ENCODE data around the gene ZNF385C.

ZNF385C gene

DNA sequence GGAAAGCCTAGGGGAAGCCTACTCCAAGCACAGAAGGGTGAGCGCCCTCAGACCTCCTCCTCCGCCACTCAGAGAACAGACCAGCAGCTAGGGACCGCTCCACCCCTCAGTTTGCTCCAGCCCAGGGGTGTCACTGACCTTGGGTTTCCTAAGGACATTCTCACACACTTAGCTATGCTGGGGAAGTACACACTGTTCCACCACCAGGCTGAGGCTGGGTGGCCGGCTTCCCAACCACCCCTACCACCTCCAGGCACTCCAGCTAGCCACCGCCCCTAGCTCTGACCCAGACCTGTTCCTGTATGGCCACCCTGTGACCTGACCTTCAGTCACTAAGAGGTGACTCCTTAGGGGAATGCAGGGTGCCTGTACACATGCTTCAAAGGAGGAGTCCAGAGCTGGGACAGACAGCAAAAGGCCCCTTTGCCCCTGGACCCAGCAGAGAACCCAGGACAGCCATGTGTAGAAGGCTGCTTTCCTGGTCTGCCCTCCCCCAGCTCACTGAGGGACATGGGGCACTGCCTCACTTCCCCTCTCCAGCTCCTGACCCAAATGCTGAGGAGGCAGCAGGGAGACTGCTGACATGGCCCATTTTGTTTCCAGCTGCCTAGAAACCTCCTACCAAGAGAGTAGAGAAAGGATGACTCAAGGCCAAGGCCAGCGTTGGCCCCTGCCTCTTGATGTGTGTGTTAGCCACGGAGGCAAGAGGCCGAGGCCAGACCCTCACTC lies 31.0 kb upstream of the ZNF385C start:
- H3K4ac ChIP-seq (ENCODE audit: low read depth, low read length) = no peak overlapping the region
- H3K27me3 ChIP-seq (ENCODE audit: insufficient read depth, low read length, poor library complexity) = no peaks in the 10 kb centered on the region
- DNase-seq = no peak
- H4K8ac ChIP-seq (ENCODE audit: low read depth, low read length) = no peak overlapping the region
- no peak overlapping the region for H3K23ac ChIP-seq (ENCODE audit: low read length)
- no peak overlapping the region for H3K27ac ChIP-seq (ENCODE audit: low read depth, low read length)
- WGBS (ENCODE audit: extremely low coverage, insufficient coverage, low lambda C conversion rate) = no CpG with 5 or more reads among the region's 8 CpGs
- no peak overlapping the region for H3K4me3 ChIP-seq (ENCODE audit: low read length)
- H3K56ac ChIP-seq (ENCODE audit: low read length) = no peak overlapping the region
- no peak overlapping the region for H2AK5ac ChIP-seq (ENCODE audit: low read length)
- no peak overlapping the region for H3K9ac ChIP-seq (ENCODE audit: low read length)
- H3K79me2 ChIP-seq (ENCODE audit: control insufficient read depth, insufficient read depth, low read length) = peaks cover 9% of the 10 kb centered on the region
- no peak overlapping the region for H3K4me2 ChIP-seq (ENCODE audit: low read length)
- no peak overlapping the region for H3K18ac ChIP-seq (ENCODE audit: low read length)
- H3K36me3 ChIP-seq (ENCODE audit: control insufficient read depth, insufficient read depth, low read length) = peaks cover 22% of the 10 kb centered on the region
- H2BK15ac ChIP-seq (replicated peaks; ENCODE audit: low read depth) = no peak overlapping the region
- H3K4me1 ChIP-seq (ENCODE audit: control insufficient read depth, low read depth, low read length) = no peaks in the 10 kb centered on the region
- peaks cover 15% of the 10 kb centered on the region for H3K79me1 ChIP-seq (ENCODE audit: low read length)
- no peak overlapping the region for H2BK120ac ChIP-seq (ENCODE audit: low read depth, low read length)
- H4K5ac ChIP-seq (ENCODE audit: low read length) = no peak overlapping the region
- no peak overlapping the region for H2BK5ac ChIP-seq (ENCODE audit: low read length)

DNA sequence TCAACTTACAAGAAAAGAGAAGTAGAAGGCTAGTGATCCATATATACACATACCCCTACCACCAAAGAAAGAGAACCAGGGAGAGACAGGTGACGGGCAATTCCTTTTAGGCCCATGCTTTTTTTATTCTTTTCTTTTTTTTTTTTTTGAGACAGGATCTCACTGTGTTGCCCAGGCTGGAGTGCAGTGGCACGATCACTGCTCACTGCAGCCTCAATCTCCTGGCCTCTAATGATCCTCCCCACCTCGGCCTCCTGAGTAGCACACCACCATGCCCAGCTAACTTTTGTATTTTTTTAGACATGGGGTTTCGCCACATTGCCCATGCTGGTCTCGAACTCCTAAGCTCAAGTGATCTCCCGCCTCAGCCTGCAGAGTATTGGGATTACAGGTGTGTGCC lies 29.1 kb upstream of the ZNF385C start:
- peaks cover 22% of the 10 kb centered on the region for H3K36me3 ChIP-seq (ENCODE audit: control insufficient read depth, insufficient read depth, low read length)
- DNase-seq = no peak
- peaks cover 2% of the 10 kb centered on the region for H3K79me1 ChIP-seq (ENCODE audit: low read length)
- no peak overlapping the region for H2BK120ac ChIP-seq (ENCODE audit: low read depth, low read length)
- no peak overlapping the region for H2BK5ac ChIP-seq (ENCODE audit: low read length)
- H4K5ac ChIP-seq (ENCODE audit: low read length) = no peak overlapping the region
- H3K4ac ChIP-seq (ENCODE audit: low read depth, low read length) = no peak overlapping the region
- no CpG with 5 or more reads among the region's 6 CpGs for WGBS (ENCODE audit: extremely low coverage, insufficient coverage, low lambda C conversion rate)
- H4K8ac ChIP-seq (ENCODE audit: low read depth, low read length) = no peak overlapping the region
- H3K27me3 ChIP-seq (ENCODE audit: insufficient read depth, low read length, poor library complexity) = no peaks in the 10 kb centered on the region
- no peak overlapping the region for H3K56ac ChIP-seq (ENCODE audit: low read length)
- no peaks in the 10 kb centered on the region for H3K4me1 ChIP-seq (ENCODE audit: control insufficient read depth, low read depth, low read length)
- H3K4me3 ChIP-seq (ENCODE audit: low read length) = no peak overlapping the region
- H3K4me2 ChIP-seq (ENCODE audit: low read length) = no peak overlapping the region
- no peak overlapping the region for H2BK15ac ChIP-seq (replicated peaks; ENCODE audit: low read depth)
- H2AK5ac ChIP-seq (ENCODE audit: low read length) = no peak overlapping the region
- no peak overlapping the region for H3K27ac ChIP-seq (ENCODE audit: low read depth, low read length)
- no peak overlapping the region for H3K23ac ChIP-seq (ENCODE audit: low read length)
- peaks cover 3% of the 10 kb centered on the region for H3K79me2 ChIP-seq (ENCODE audit: control insufficient read depth, insufficient read depth, low read length)
- no peak overlapping the region for H3K9ac ChIP-seq (ENCODE audit: low read length)
- H3K18ac ChIP-seq (ENCODE audit: low read length) = no peak overlapping the region

DNA sequence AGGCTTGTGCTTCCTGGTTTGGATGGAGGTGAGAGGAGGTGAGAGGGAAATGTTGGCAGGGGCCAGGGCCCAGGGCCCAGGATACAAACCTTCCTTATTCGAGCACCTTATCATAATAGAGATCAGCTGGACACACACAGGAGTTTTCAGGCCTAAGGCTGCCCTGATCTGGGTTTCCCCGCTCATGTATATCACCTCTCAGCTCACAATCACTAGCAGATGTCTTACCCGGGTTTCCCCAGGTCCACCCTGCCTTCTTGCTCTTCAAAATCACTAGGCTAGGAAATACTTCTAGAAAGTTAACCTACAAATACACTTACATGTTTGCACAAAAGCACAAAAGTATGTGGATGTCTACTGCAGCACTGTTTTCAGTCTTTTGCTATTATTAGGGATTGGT lies 28.6 kb upstream of the ZNF385C start:
- Histone ChIP-seq H2BK15ac (replicated peaks; ENCODE audit: low read depth) (no peak overlapping the region), H3K79me1 (ENCODE audit: low read length) (peaks cover 2% of the 10 kb centered on the region), H3K79me2 (ENCODE audit: control insufficient read depth, insufficient read depth, low read length) (no peaks in the 10 kb centered on the region), H3K4me2 (ENCODE audit: low read length) (no peak overlapping the region), H3K4me1 (ENCODE audit: control insufficient read depth, low read depth, low read length) (no peaks in the 10 kb centered on the region), H3K4me3 (ENCODE audit: low read length) (no peak overlapping the region), H3K9ac (ENCODE audit: low read length) (no peak overlapping the region), H3K36me3 (ENCODE audit: control insufficient read depth, insufficient read depth, low read length) (peaks cover 22% of the 10 kb centered on the region), H4K5ac (ENCODE audit: low read length) (no peak overlapping the region), H3K18ac (ENCODE audit: low read length) (no peak overlapping the region), H3K27ac (ENCODE audit: low read depth, low read length) (no peak overlapping the region), H2AK5ac (ENCODE audit: low read length) (no peak overlapping the region), H2BK120ac (ENCODE audit: low read depth, low read length) (no peak overlapping the region), H3K27me3 (ENCODE audit: insufficient read depth, low read length, poor library complexity) (no peaks in the 10 kb centered on the region), H3K56ac (ENCODE audit: low read length) (no peak overlapping the region), H2BK5ac (ENCODE audit: low read length) (no peak overlapping the region), H4K8ac (ENCODE audit: low read depth, low read length) (no peak overlapping the region), H3K23ac (ENCODE audit: low read length) (no peak overlapping the region), H3K4ac (ENCODE audit: low read depth, low read length) (no peak overlapping the region)
- no CpG with 5 or more reads among the region's 3 CpGs for WGBS (ENCODE audit: extremely low coverage, insufficient coverage, low lambda C conversion rate)
- DNase-seq = no peak

DNA sequence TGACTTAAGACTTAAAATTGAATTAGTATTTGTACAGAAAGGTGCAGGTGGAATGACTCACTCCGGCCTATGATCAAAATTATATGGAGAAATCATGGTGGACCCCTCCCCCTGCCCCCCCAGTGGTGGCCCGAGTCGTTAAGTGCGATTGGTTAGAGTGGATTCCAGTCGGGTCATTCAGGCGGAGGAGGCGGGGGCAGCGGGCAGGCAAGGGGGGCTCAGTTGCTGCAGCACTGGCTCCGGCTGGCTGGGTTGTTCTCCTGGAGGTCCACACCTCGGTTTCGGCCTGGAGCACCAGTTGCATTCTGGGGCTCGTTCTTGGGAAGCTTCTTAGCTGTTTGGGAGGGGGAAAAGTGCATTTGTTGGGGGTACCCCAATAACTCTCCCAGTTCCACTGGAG lies 27.3 kb upstream of the ZNF385C start:
- H3K23ac ChIP-seq (ENCODE audit: low read length) = no peak overlapping the region
- no peak overlapping the region for H3K27ac ChIP-seq (ENCODE audit: low read depth, low read length)
- no peak overlapping the region for H2AK5ac ChIP-seq (ENCODE audit: low read length)
- H4K5ac ChIP-seq (ENCODE audit: low read length) = no peak overlapping the region
- H4K8ac ChIP-seq (ENCODE audit: low read depth, low read length) = no peak overlapping the region
- H2BK15ac ChIP-seq (replicated peaks; ENCODE audit: low read depth) = no peak overlapping the region
- H3K4ac ChIP-seq (ENCODE audit: low read depth, low read length) = no peak overlapping the region
- no peaks in the 10 kb centered on the region for H3K79me1 ChIP-seq (ENCODE audit: low read length)
- H3K56ac ChIP-seq (ENCODE audit: low read length) = no peak overlapping the region
- no peak overlapping the region for H3K9ac ChIP-seq (ENCODE audit: low read length)
- no peaks in the 10 kb centered on the region for H3K27me3 ChIP-seq (ENCODE audit: insufficient read depth, low read length, poor library complexity)
- no CpG with 5 or more reads among the region's 12 CpGs for WGBS (ENCODE audit: extremely low coverage, insufficient coverage, low lambda C conversion rate)
- H3K4me3 ChIP-seq (ENCODE audit: low read length) = no peak overlapping the region
- H2BK120ac ChIP-seq (ENCODE audit: low read depth, low read length) = no peak overlapping the region
- H2BK5ac ChIP-seq (ENCODE audit: low read length) = no peak overlapping the region
- H3K18ac ChIP-seq (ENCODE audit: low read length) = no peak overlapping the region
- peaks cover 22% of the 10 kb centered on the region for H3K36me3 ChIP-seq (ENCODE audit: control insufficient read depth, insufficient read depth, low read length)
- peaks cover 2% of the 10 kb centered on the region for H3K4me1 ChIP-seq (ENCODE audit: control insufficient read depth, low read depth, low read length)
- no peak overlapping the region for H3K4me2 ChIP-seq (ENCODE audit: low read length)
- no peak for DNase-seq
- no peaks in the 10 kb centered on the region for H3K79me2 ChIP-seq (ENCODE audit: control insufficient read depth, insufficient read depth, low read length)

DNA sequence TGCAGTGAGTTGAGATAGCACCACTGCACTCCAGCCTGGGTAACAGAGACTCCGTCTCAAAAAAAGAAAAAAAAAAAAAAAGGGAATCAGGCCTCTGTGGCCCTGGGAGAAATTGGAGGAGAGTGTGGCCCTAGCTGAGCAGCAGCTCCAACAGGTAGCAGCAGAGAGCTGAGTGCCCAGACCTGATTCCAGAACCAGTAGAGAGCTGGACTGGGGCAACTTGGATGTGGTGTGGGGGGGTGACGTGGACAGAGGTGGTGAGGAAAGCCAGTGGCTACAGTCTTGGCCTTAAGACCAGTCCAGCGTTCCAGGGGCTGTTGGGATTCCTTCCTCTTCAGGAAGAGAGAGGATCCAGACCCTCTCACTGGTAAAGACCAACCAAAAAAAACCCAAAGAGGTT lies 26.0 kb upstream of the ZNF385C start:
- Histone ChIP-seq H3K79me1 (ENCODE audit: low read length) (no peaks in the 10 kb centered on the region), H3K9ac (ENCODE audit: low read length) (no peak overlapping the region), H2BK15ac (replicated peaks; ENCODE audit: low read depth) (no peak overlapping the region), H3K27me3 (ENCODE audit: insufficient read depth, low read length, poor library complexity) (no peaks in the 10 kb centered on the region), H3K56ac (ENCODE audit: low read length) (no peak overlapping the region), H3K23ac (ENCODE audit: low read length) (no peak overlapping the region), H2AK5ac (ENCODE audit: low read length) (no peak overlapping the region), H3K4me1 (ENCODE audit: control insufficient read depth, low read depth, low read length) (peaks cover 2% of the 10 kb centered on the region), H2BK5ac (ENCODE audit: low read length) (no peak overlapping the region), H2BK120ac (ENCODE audit: low read depth, low read length) (no peak overlapping the region), H3K36me3 (ENCODE audit: control insufficient read depth, insufficient read depth, low read length) (peaks cover 17% of the 10 kb centered on the region), H3K4me3 (ENCODE audit: low read length) (no peak overlapping the region), H3K4me2 (ENCODE audit: low read length) (no peak overlapping the region), H3K79me2 (ENCODE audit: control insufficient read depth, insufficient read depth, low read length) (no peaks in the 10 kb centered on the region), H3K18ac (ENCODE audit: low read length) (no peak overlapping the region), H3K27ac (ENCODE audit: low read depth, low read length) (no peak overlapping the region), H3K4ac (ENCODE audit: low read depth, low read length) (no peak overlapping the region), H4K5ac (ENCODE audit: low read length) (no peak overlapping the region), H4K8ac (ENCODE audit: low read depth, low read length) (no peak overlapping the region)
- WGBS (ENCODE audit: extremely low coverage, insufficient coverage, low lambda C conversion rate) = no CpG with 5 or more reads among the region's 3 CpGs
- no peak for DNase-seq

Data from mesendoderm (in vitro differentiated cells).